Tibial nerve (tissue), 3 donors: ENCODE results near the gene EVC2.

Source experiments
- CTCF ChIP-seq, 5 experiments: fragments of 200-600 bp in 3 of 5; fragments of 450-650 bp in 2 of 5; sonication (generic) in 3 of 5; IDR thresholded peaks; one replicate each; pipeline ENCODE4 v1.5.1; 2016 to 2019; ENCODE audit warnings: antibody characterized with exemption in 5 of 5, mild to moderate bottlenecking in 3 of 5, moderate library complexity in 2 of 5
- POLR2A ChIP-seq, 2 donors: fragments of 450-650 bp; IDR thresholded peaks; one replicate each; pipeline ENCODE4 v1.6.1; 2017; ENCODE audit warnings: antibody characterized with exemption in 2 of 2, mild to moderate bottlenecking in 2 of 2, moderate library complexity in 2 of 2

GRCh38 chr4:5639556-5639955 lies 68.8 kb downstream of the EVC2 start:
- TF ChIP-seq CTCF (IDR thresholded peaks at IDR 0.05) (no peak), POLR2A (IDR thresholded peaks at IDR 0.05) (no peak)
